HT-29 (cell line): Measurements from ENCODE around the gene SUGP2. TPM values are rescaled to one million over a fixed set of nuclear protein-coding genes. Genes with fewer than 3 reads are reported as not detected.

Source experiments
- DNase-seq: peaks from one replicate; pipeline ENCODE4 v3.0.0-alpha.2; 2015; ENCODE audit warnings: low spot score
- total RNA-seq: library from RNA; depleted of rRNA; stranded (reverse); fragments of >200 nt; shearing (Covaris generic); gene quantifications from 2 replicates; pipeline ENCODE4 v1.2.3, GENCODE V29; 2014; rRNA removed

SUGP2 gene
- 35.7 and 37.7 TPM in 2 replicates for total RNA-seq

- DNase-seq = peak; percentile 76
These were observed at the start of gene SUGP2, which contains the start of gene ARMC6 for GRCh38 chr19:19033426-19034203. Gene SUGP2, minus strand, starts transcription at chr19:19033517. Its CDS starts 2,446 bp downstream, at chr19:19031071. Gene ARMC6, plus strand, starts transcription at chr19:19033603. Its CDS starts 607 bp downstream, at chr19:19034210.

GRCh38 chr19:19081642-19082151 lies 48.4 kb upstream of the SUGP2 start:
- DNase-seq = no peak

- DNase-seq = no peak
These were observed 46.3 kb upstream of the SUGP2 start for GRCh38 chr19:19079571-19079970.

- DNase-seq = no peak
These were observed 45.5 kb upstream of the SUGP2 start for GRCh38 chr19:19078801-19079200.

GRCh38 chr19:19077103-19077502 lies 43.8 kb upstream of the SUGP2 start:
- DNase-seq = no peak

- no peak for DNase-seq
These were observed 43.2 kb upstream of the SUGP2 start for GRCh38 chr19:19076476-19076875.

- DNase-seq = no peak
These were observed 41.8 kb upstream of the SUGP2 start for GRCh38 chr19:19075126-19075525.

GRCh38 chr19:19074196-19074882 lies 41.0 kb upstream of the SUGP2 start:
- no peak for DNase-seq

- no peak for DNase-seq
These were observed 38.6 kb upstream of the SUGP2 start for GRCh38 chr19:19071897-19072296.

GRCh38 chr19:19068659-19069654 lies 35.6 kb upstream of the SUGP2 start:
- DNase-seq = no peak

- no peak for DNase-seq
These were observed 34.2 kb upstream of the SUGP2 start for GRCh38 chr19:19067276-19068072.

GRCh38 chr19:19064811-19065745 lies 31.8 kb upstream of the SUGP2 start:
- DNase-seq = no peak

GRCh38 chr19:19064098-19064722 lies 30.9 kb upstream of the SUGP2 start:
- DNase-seq = no peak

- DNase-seq = peak; percentile 95
These were observed 30.1 kb upstream of the SUGP2 start, which contains the start of gene SLC25A42 for GRCh38 chr19:19063183-19064097. Gene SLC25A42, plus strand, starts transcription at chr19:19063994. Its CDS starts 32,131 bp downstream, at chr19:19096125.

- no peak for DNase-seq
These were observed 29.3 kb upstream of the SUGP2 start for GRCh38 chr19:19062454-19063182.

- no peak for DNase-seq
These were observed 28.2 kb upstream of the SUGP2 start for GRCh38 chr19:19061506-19061905.
